Measurements from ENCODE around the gene GYS2. TPM values are rescaled to one million over a fixed set of nuclear protein-coding genes. Genes with fewer than 3 reads are reported as not detected.

The GYS2 gene
- total and polyA plus RNA-seq, 9 of the 15 experiments (the other 6 are each of a cell fraction or from before 2014, with no cell fraction given): not detected

- intact Hi-C loops (cut with micrococcal nuclease): no loop called here
- Histone ChIP-seq H3K4me2 (ENCODE audit: insufficient read depth, low read length) (no peak overlapping the region), H3K9me3 (replicated peaks; ENCODE audit: control insufficient read depth, insufficient read depth, low read depth, low read length) (no peaks in the 10 kb centered on the region), H3K9ac (ENCODE audit: insufficient read depth in 1 of 2, low read depth in 2 of 2, low read length in 2 of 2) (no peak overlapping the region), H3K27me3 (ENCODE audit: control insufficient read depth in 2 of 2, insufficient read depth in 2 of 2, low read length in 2 of 2) (no peaks in the 10 kb centered on the region), H3K27ac (ENCODE audit: extremely low read depth, low read depth, low read length) (no peak overlapping the region), H3K4me3 (no peak overlapping the region), H3K9me1 (ENCODE audit: control insufficient read depth, insufficient read depth, low read length) (no peaks in the 10 kb centered on the region), H3K4me1 (replicated peaks in 1 of 2; ENCODE audit: control insufficient read depth in 2 of 2, insufficient read depth in 2 of 2, low read length in 2 of 2) (no peaks in the 10 kb centered on the region), H3K36me3 (ENCODE audit: control insufficient read depth, insufficient read depth, low read length) (peaks cover 33% of the 10 kb centered on the region), H3K79me2 (ENCODE audit: control insufficient read depth, insufficient read depth, low read length) (no peaks in the 10 kb centered on the region), H2AFZ (ENCODE audit: low read depth, low read length) (no peak overlapping the region), H4K20me1 (replicated peaks; ENCODE audit: control insufficient read depth, insufficient read depth, low read length) (no peaks in the 10 kb centered on the region)
- in situ Hi-C loops (cut with MboI): no loop called here
- TF ChIP-seq CBFA2T3 (IDR thresholded peaks at IDR 0.05) (no peak), ZNF668 (CRISPR knock-in tag; IDR thresholded peaks at IDR 0.05) (no peak), ZNF133 (CRISPR knock-in tag; IDR thresholded peaks at IDR 0.05) (no peak), NKRF (IDR thresholded peaks at IDR 0.05; ENCODE audit: borderline replicate concordance) (no peak)
- no peak for FAIRE-seq
- DNase-seq (ENCODE audit: extremely low read depth in 1 of 4, low spot score in 3 of 4): no peak
- CTCF ChIA-PET (ENCODE audit: low intra/inter-chr PET ratio): no interaction called here
- POLR2A ChIA-PET: no interaction called here
- WGBS (ENCODE audit: insufficient coverage, low coverage, missing lambda C conversion rate): 89% methylated on average over 2 of the region's 2 CpGs
- no peak for ATAC-seq
- BruUV-seq (replicated peaks): no TSS peak
Observed at GRCh38 chr12:21516281-21516680, 88.4 kb downstream of the GYS2 start.

- peaks cover 14% of the 10 kb centered on the region for H3K79me2 ChIP-seq (ENCODE audit: control insufficient read depth, insufficient read depth, low read length)
- BruUV-seq (replicated peaks): no TSS peak
- H3K27ac ChIP-seq (ENCODE audit: extremely low read depth, low read depth, low read length): no peak overlapping the region
- H2AFZ ChIP-seq (ENCODE audit: low read depth, low read length): no peak overlapping the region
- ATAC-seq (no peak), DNase-seq (ENCODE audit: extremely low read depth in 1 of 4, low spot score in 3 of 4) (no peak), FAIRE-seq (no peak)
- ChIA-PET POLR2A (interaction anchor here (1.0 kb wide), 1 partner anchor 9 kb away, joined by 3 read pairs; no protein-coding TSS in a partner anchor), CTCF (ENCODE audit: low intra/inter-chr PET ratio) (no interaction called here)
- WGBS (ENCODE audit: insufficient coverage, low coverage, missing lambda C conversion rate): 100% methylated on average over 1 of the region's 2 CpGs
- H3K27me3 ChIP-seq (ENCODE audit: control insufficient read depth in 2 of 2, insufficient read depth in 2 of 2, low read length in 2 of 2): no peaks in the 10 kb centered on the region
- peaks cover 45% of the 10 kb centered on the region for H3K36me3 ChIP-seq (ENCODE audit: control insufficient read depth, insufficient read depth, low read length)
- H4K20me1 ChIP-seq (replicated peaks; ENCODE audit: control insufficient read depth, insufficient read depth, low read length): no peaks in the 10 kb centered on the region
- H3K4me1 ChIP-seq (replicated peaks in 1 of 2; ENCODE audit: control insufficient read depth in 2 of 2, insufficient read depth in 2 of 2, low read length in 2 of 2): no peaks in the 10 kb centered on the region
- in situ Hi-C loops (cut with MboI) (no loop called here), intact Hi-C loops (cut with micrococcal nuclease) (loop anchor here (10.0 kb wide), 1 partner anchor 145 kb away; the partner anchor contains the start of gene LDHB)
- no peak overlapping the region for H3K4me2 ChIP-seq (ENCODE audit: insufficient read depth, low read length)
- H3K9me3 ChIP-seq (replicated peaks; ENCODE audit: control insufficient read depth, insufficient read depth, low read depth, low read length): no peaks in the 10 kb centered on the region
- H3K4me3 ChIP-seq: no peak overlapping the region
- H3K9ac ChIP-seq (ENCODE audit: insufficient read depth in 1 of 2, low read depth in 2 of 2, low read length in 2 of 2): no peak overlapping the region
- no peaks in the 10 kb centered on the region for H3K9me1 ChIP-seq (ENCODE audit: control insufficient read depth, insufficient read depth, low read length)
- TF ChIP-seq HNRNPH1 (optimal IDR thresholded peaks at IDR 0.05; ENCODE audit: low read depth, low read length) (no peak), NRF1 (conservative IDR thresholded peaks at IDR 0.05 in 1 of 2, IDR thresholded peaks at IDR 0.05 in 1 of 2) (no peak), CREBBP (IDR thresholded peaks at IDR 0.05; ENCODE audit: low read depth, low read length) (no peak), NCOA2 (IDR thresholded peaks at IDR 0.05; ENCODE audit: partially characterized antibody in 2 of 2) (no peak), ZNF583 (CRISPR knock-in tag; IDR thresholded peaks at IDR 0.05) (no peak), AFF1 (IDR thresholded peaks at IDR 0.05; ENCODE audit: low read depth in 1 of 2, partially characterized antibody in 2 of 2) (no peak), SMARCA4 (IDR thresholded peaks at IDR 0.05) (no peak)
Observed at GRCh38 chr12:21509768-21510167, 94.9 kb downstream of the GYS2 start.

All from K562 (cell line).